K562 (cell line): ENCODE results near the gene ZC3H10. TPM values are rescaled to one million over a fixed set of nuclear protein-coding genes. Genes with fewer than 3 reads are reported as not detected.

Source experiments
- CBFB ChIP-seq: sonication (generic); formaldehyde crosslinking; IDR thresholded peaks from 2 replicates; pipeline ENCODE4 v1.4.0; 2020; ENCODE audit warnings: mild to moderate bottlenecking, missing genetic modification reagents
- MYC ChIP-seq, 2 experiments: fragments of 250-450 bp in 1 of 2; sonication (Bioruptor Pico) in 1 of 2; IDR thresholded peaks; 2 replicates each; pipeline versions ENCODE4 v1.5.1 to v1.6.1; 2012 to 2021; ENCODE audit warnings: low read depth in 2 of 2, borderline replicate concordance in 1 of 2, improper control_type of control experiment in 1 of 2, low read length in 1 of 2, mild to moderate bottlenecking in 1 of 2, moderate library complexity in 1 of 2
- polyA plus RNA-seq, 8 experiments: library from polyadenylated mRNA; depleted of rRNA in 4 of 8; stranded (reverse) in 5 of 8; unstranded in 3 of 8; fragments of >200 nt; fragmentation: Nextera tagmentation in 2 of 8; fragmentation: Illumina TruSeq in 1 of 8; extraction: Ambion mirVana in 2 of 8; extraction: Trizol in 1 of 8; gene quantifications; 2 replicates each; pipeline versions ENCODE4 v1.2.1 to v1.2.3, GENCODE V29; 2011 to 2014; ENCODE audit warnings: inconsistent platforms in 1 of 8, missing spikeins in 1 of 8
- total RNA-seq, 7 experiments: library from RNA; depleted of rRNA in 6 of 7; stranded (reverse); fragments of >200 nt in 6 of 7; fragmentation: Illumina TruSeq in 2 of 7; extraction: Trizol in 2 of 7; gene quantifications; 2 replicates each; pipeline versions ENCODE4 v1.2.1 to v1.2.3, GENCODE V29; 2011 to 2021; ENCODE audit warnings: low replicate concordance in 1 of 7
- TF ChIP-seq, protein P1 (sequence below), 2 experiments: fragments of 450-650 bp; IDR thresholded peaks; 2 replicates each; pipeline ENCODE4 v1.6.1; 2016; ENCODE audit warnings: mild to moderate bottlenecking in 2 of 2, borderline replicate concordance in 1 of 2, low read depth in 1 of 2, moderate library complexity in 1 of 2
- TF ChIP-seq, protein P2 (sequence below): conservative IDR thresholded peaks from 2 replicates; pipeline ENCODE4 v1.6.1; 2011; ENCODE audit warnings: low read depth, mild to moderate bottlenecking, low read length; ENCODE audit not compliant: control insufficient read depth

The ZC3H10 gene
- total and polyA plus RNA-seq, 9 of the 15 experiments (the other 6 are each of a cell fraction or from before 2014, with no cell fraction given) = 0.31 to 4.1 (median 1.6) TPM

DNA sequence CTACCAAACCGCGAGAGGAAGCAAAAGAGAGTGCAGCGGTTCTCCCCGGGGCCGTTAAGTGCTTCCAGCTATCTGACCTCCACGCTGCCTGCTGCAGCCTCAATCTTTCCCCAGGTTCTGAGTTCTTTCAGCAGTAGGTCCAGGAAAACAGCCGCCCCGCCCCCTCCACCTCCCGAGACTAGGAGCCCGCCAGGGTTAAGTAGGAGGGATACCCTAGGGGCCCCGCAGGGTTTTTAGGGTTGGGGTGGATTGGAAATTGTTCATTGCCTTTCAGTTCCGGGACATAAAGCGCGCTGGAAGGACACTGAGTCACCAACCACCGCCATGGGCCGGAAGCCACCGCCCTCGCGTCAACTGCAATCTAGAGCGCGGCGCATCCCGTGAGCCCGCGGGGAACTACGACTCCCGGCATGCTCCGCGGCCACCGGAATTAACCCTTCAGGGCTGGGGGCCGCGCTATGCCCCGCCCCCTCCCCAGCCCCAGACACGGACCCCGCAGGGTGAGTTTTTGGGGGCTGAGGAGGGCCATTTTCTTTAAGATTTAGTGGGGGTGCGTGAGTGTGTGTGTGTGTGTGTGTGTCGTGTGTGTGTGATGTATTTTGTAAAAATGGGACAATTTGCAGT, 34.2 kb downstream of the ZC3H10 start, which contains the start of gene MYL6B (continued):
- TF ChIP-seq, protein P1, sequence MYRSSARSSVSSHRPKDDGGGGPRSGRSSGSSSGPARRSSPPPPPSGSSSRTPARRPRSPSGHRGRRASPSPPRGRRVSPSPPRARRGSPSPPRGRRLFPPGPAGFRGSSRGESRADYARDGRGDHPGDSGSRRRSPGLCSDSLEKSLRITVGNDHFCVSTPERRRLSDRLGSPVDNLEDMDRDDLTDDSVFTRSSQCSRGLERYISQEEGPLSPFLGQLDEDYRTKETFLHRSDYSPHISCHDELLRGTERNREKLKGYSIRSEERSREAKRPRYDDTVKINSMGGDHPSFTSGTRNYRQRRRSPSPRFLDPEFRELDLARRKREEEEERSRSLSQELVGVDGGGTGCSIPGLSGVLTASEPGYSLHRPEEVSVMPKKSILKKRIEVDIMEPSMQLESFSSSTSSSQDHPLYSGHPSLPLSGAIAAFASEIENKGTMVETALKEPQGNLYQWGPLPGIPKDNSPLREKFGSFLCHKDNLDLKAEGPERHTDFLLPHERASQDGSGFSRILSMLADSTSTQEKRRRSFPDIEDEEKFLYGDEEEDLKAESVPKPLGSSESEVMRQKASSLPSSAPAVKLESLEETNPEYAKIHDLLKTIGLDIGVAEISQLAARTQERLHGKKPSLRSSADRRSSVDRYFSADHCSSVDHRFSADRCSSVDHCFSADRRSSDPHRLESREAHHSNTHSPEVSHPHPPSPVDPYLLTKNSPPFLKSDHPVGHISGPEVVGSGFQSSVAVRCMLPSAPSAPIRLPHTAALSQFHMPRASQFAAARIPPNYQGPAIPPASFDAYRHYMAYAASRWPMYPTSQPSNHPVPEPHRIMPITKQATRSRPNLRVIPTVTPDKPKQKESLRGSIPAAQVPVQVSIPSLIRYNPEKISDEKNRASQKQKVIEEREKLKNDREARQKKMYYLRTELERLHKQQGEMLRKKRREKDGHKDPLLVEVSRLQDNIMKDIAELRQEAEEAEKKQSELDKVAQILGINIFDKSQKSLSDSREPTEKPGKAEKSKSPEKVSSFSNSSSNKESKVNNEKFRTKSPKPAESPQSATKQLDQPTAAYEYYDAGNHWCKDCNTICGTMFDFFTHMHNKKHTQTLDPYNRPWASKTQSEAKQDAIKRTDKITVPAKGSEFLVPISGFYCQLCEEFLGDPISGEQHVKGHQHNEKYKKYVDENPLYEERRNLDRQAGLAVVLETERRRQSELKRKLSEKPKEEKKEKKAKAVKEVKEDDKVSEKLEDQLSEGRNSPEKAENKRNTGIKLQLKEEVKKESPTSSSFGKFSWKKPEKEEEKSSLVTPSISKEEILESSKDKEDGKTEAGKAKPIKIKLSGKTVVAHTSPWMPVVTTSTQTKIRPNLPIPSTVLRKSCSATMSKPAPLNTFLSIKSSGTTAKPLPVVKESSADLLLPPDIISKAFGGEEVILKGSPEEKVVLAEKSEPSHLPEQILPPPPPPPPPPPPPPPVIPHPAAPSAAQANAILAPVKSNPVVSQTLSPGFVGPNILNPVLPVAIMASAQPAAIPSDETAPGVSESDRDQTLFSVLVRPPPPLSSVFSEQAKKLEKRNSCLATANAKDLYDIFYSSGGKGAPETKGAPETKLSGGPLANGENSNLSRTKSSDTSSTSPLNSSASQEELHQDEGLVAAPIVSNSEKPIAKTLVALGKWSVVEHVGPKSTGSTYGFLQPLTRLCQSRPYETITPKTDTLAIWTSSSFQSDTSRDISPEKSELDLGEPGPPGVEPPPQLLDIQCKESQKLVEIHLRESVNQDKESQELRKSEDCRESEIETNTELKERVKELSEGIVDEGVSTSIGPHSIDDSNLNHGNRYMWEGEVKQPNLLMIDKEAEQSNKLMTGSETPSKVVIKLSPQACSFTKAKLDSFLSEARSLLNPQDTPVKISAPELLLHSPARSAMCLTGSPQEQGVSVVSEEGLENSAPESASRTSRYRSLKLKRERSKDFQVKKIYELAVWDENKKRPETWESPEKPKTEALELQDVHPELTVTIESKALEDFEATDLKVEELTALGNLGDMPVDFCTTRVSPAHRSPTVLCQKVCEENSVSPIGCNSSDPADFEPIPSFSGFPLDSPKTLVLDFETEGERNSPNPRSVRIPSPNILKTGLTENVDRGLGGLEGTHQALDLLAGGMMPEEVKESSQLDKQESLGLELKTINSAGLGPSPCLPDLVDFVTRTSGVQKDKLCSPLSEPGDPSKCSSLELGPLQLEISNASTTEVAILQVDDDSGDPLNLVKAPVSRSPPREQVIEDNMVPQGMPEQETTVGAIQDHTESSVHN (IDR thresholded peaks at IDR 0.05; ENCODE audit: borderline replicate concordance in 1 of 2, low read depth in 1 of 2) = no peak; a peak in 1 of 4 replicates
- TF ChIP-seq, protein P2, sequence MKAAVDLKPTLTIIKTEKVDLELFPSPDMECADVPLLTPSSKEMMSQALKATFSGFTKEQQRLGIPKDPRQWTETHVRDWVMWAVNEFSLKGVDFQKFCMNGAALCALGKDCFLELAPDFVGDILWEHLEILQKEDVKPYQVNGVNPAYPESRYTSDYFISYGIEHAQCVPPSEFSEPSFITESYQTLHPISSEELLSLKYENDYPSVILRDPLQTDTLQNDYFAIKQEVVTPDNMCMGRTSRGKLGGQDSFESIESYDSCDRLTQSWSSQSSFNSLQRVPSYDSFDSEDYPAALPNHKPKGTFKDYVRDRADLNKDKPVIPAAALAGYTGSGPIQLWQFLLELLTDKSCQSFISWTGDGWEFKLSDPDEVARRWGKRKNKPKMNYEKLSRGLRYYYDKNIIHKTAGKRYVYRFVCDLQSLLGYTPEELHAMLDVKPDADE = peak; percentile 91
- TF ChIP-seq MYC (IDR thresholded peaks at IDR 0.05; ENCODE audit: low read depth, low read length) = peak; percentile 88
- TF ChIP-seq MYC (CRISPR knock-in tag; IDR thresholded peaks at IDR 0.05; ENCODE audit: borderline replicate concordance, low read depth) = no peak
- TF ChIP-seq CBFB = no peak
